HepG2 (cell line): ENCODE data around the gene SPRED3. TPM values are rescaled to one million over a fixed set of nuclear protein-coding genes. Genes with fewer than 3 reads are reported as not detected.

Experiments
- EEA1 ChIP-seq: sonication (generic); formaldehyde crosslinking; IDR thresholded peaks from 2 replicates; pipeline ENCODE4 v1.5.1; 2020; ENCODE audit warnings: mild to moderate bottlenecking, missing genetic modification reagents, borderline replicate concordance
- RNF2 ChIP-seq: fragments of 450-650 bp; conservative IDR thresholded peaks from 2 replicates; pipeline ENCODE4 v1.6.1; 2016; ENCODE audit warnings: low read depth
- polyA plus RNA-seq, 8 experiments: library from polyadenylated mRNA; depleted of rRNA in 3 of 8; stranded (reverse) in 7 of 8; unstranded in 1 of 8; fragments of >200 nt; fragmentation: Illumina TruSeq in 4 of 8; extraction: Trizol in 4 of 8; gene quantifications; 2 replicates each; pipeline versions ENCODE4 v1.2.1 to v1.2.3, GENCODE V29; 2011 to 2016; ENCODE audit warnings: low read depth in 4 of 8, missing spikeins in 1 of 8, mixed read lengths in 1 of 8; ENCODE audit not compliant: insufficient read depth in 1 of 8
- total RNA-seq, 5 experiments: library from RNA; depleted of rRNA; stranded (reverse); fragments of >200 nt; fragmentation: Illumina TruSeq; extraction: Trizol; gene quantifications; 2 replicates each; pipeline ENCODE4 v1.2.3, GENCODE V29; 2016; ENCODE audit warnings: low read depth in 1 of 5
- TF ChIP-seq, protein P1 (sequence below): IDR thresholded peaks from 2 replicates; pipeline ENCODE4 v1.6.1; 2016; ENCODE audit warnings: low read depth, missing genetic modification reagents, missing compliant biosample characterization
- TF ChIP-seq, protein P2 (sequence below): sonication (generic); formaldehyde crosslinking; IDR thresholded peaks from 2 replicates; pipeline ENCODE4 v1.4.0; 2020; ENCODE audit warnings: mild to moderate bottlenecking, missing genetic modification reagents
- TF ChIP-seq, protein P3 (sequence below): sonication (generic); formaldehyde crosslinking; IDR thresholded peaks from 2 replicates; pipeline ENCODE4 v1.5.1; 2020; ENCODE audit warnings: missing genetic modification reagents, mild to moderate bottlenecking, borderline replicate concordance

The SPRED3 gene
- total and polyA plus RNA-seq, 2 of the 13 experiments (the other 11 are each of a cell fraction or from before 2014, with no cell fraction given), result 0.15 to 0.17 TPM

DNA sequence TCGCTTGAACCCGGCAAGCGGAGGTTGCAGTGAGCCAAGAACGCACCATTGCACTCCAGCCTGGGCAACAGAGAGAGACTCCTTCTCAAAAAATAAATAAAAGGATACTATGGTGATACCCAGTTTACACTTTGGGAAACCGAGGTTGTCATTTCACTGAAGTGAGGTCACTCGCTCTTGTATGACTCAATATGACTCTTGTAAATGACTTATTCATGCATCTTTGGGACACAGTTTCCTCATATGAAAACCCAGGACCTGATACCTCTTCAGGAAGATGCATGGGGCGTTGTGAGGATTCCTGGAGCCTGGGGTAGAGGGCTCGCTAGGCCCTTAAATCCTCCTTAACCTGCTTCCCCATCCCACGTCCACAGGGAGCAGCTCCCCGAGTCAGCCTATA lies 9.6 kb upstream of the SPRED3 start (continued):
- TF ChIP-seq, protein P1, sequence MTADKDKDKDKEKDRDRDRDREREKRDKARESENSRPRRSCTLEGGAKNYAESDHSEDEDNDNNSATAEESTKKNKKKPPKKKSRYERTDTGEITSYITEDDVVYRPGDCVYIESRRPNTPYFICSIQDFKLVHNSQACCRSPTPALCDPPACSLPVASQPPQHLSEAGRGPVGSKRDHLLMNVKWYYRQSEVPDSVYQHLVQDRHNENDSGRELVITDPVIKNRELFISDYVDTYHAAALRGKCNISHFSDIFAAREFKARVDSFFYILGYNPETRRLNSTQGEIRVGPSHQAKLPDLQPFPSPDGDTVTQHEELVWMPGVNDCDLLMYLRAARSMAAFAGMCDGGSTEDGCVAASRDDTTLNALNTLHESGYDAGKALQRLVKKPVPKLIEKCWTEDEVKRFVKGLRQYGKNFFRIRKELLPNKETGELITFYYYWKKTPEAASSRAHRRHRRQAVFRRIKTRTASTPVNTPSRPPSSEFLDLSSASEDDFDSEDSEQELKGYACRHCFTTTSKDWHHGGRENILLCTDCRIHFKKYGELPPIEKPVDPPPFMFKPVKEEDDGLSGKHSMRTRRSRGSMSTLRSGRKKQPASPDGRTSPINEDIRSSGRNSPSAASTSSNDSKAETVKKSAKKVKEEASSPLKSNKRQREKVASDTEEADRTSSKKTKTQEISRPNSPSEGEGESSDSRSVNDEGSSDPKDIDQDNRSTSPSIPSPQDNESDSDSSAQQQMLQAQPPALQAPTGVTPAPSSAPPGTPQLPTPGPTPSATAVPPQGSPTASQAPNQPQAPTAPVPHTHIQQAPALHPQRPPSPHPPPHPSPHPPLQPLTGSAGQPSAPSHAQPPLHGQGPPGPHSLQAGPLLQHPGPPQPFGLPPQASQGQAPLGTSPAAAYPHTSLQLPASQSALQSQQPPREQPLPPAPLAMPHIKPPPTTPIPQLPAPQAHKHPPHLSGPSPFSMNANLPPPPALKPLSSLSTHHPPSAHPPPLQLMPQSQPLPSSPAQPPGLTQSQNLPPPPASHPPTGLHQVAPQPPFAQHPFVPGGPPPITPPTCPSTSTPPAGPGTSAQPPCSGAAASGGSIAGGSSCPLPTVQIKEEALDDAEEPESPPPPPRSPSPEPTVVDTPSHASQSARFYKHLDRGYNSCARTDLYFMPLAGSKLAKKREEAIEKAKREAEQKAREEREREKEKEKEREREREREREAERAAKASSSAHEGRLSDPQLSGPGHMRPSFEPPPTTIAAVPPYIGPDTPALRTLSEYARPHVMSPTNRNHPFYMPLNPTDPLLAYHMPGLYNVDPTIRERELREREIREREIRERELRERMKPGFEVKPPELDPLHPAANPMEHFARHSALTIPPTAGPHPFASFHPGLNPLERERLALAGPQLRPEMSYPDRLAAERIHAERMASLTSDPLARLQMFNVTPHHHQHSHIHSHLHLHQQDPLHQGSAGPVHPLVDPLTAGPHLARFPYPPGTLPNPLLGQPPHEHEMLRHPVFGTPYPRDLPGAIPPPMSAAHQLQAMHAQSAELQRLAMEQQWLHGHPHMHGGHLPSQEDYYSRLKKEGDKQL (CRISPR knock-in tag), result no peak
- no peak for TF ChIP-seq EEA1
- TF ChIP-seq RNF2, result no peak
- TF ChIP-seq, protein P2, sequence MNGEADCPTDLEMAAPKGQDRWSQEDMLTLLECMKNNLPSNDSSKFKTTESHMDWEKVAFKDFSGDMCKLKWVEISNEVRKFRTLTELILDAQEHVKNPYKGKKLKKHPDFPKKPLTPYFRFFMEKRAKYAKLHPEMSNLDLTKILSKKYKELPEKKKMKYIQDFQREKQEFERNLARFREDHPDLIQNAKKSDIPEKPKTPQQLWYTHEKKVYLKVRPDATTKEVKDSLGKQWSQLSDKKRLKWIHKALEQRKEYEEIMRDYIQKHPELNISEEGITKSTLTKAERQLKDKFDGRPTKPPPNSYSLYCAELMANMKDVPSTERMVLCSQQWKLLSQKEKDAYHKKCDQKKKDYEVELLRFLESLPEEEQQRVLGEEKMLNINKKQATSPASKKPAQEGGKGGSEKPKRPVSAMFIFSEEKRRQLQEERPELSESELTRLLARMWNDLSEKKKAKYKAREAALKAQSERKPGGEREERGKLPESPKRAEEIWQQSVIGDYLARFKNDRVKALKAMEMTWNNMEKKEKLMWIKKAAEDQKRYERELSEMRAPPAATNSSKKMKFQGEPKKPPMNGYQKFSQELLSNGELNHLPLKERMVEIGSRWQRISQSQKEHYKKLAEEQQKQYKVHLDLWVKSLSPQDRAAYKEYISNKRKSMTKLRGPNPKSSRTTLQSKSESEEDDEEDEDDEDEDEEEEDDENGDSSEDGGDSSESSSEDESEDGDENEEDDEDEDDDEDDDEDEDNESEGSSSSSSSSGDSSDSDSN (CRISPR knock-in tag), result no peak
- TF ChIP-seq, protein P3, sequence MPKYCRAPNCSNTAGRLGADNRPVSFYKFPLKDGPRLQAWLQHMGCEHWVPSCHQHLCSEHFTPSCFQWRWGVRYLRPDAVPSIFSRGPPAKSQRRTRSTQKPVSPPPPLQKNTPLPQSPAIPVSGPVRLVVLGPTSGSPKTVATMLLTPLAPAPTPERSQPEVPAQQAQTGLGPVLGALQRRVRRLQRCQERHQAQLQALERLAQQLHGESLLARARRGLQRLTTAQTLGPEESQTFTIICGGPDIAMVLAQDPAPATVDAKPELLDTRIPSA, result no peak
